DOHH2 (cell line): Measurements from ENCODE around the gene UNC5B.
"Not testable (repeated sequence)": the region's sequence is repeated elsewhere in the genome, so short reads cannot be mapped to it uniquely, and the experiment has no call there.

Experiments used
- H3F3A ChIP-seq: fragments of 200-600 bp; sonication (generic), shearing (Covaris generic); 2 replicates; pipeline ENCODE4 v1.6.0; 2016; ENCODE audit warnings: antibody characterized with exemption, mild to moderate bottlenecking; ENCODE audit not compliant: control insufficient read depth, insufficient read depth
- H3K27ac ChIP-seq: fragments of 200-600 bp; sonication (generic); 2 replicates; pipeline ENCODE4 v1.5.1; 2014; ENCODE audit warnings: low read depth, mild to moderate bottlenecking, low read length, moderate library complexity
- H3K27me3 ChIP-seq: fragments of 200-600 bp; sonication (generic); 2 replicates; pipeline ENCODE4 v1.6.1; 2014; ENCODE audit warnings: mild to moderate bottlenecking, low read length, mixed read lengths; ENCODE audit not compliant: control insufficient read depth
- H3K36me3 ChIP-seq: fragments of 200-600 bp; sonication (generic); 2 replicates; pipeline ENCODE4 v1.6.1; 2014; ENCODE audit warnings: mild to moderate bottlenecking, low read length, moderate library complexity, mixed read lengths; ENCODE audit not compliant: control insufficient read depth
- H3K4me1 ChIP-seq: fragments of 200-600 bp; sonication (generic); 2 replicates; pipeline ENCODE4 v1.6.1; 2014; ENCODE audit warnings: mild to moderate bottlenecking, low read length, mixed read lengths; ENCODE audit not compliant: control insufficient read depth
- H3K4me2 ChIP-seq: fragments of 200-600 bp; sonication (generic); 2 replicates; pipeline ENCODE4 v1.6.0; 2014; ENCODE audit warnings: mild to moderate bottlenecking, low read length, moderate library complexity
- H3K4me3 ChIP-seq: fragments of 200-600 bp; sonication (generic); 2 replicates; pipeline ENCODE4 v1.5.1; 2014; ENCODE audit warnings: mild to moderate bottlenecking, low read length, mixed read lengths
- H3K79me2 ChIP-seq: fragments of 200-600 bp; sonication (generic); 2 replicates; pipeline ENCODE4 v1.6.1; 2014; ENCODE audit warnings: mild to moderate bottlenecking, low read length, mixed read lengths; ENCODE audit not compliant: control insufficient read depth
- H3K9me2 ChIP-seq: fragments of 200-600 bp; sonication (generic); replicated peaks from 2 replicates; pipeline ENCODE4 v1.6.1; 2014; ENCODE audit warnings: mild to moderate bottlenecking, low read length, mixed read lengths; ENCODE audit not compliant: control insufficient read depth
- H3K9me3 ChIP-seq: fragments of 200-600 bp; sonication (generic); 2 replicates; pipeline ENCODE4 v1.6.1; 2014; ENCODE audit warnings: antibody characterized with exemption, low read length, mixed read lengths; ENCODE audit not compliant: control insufficient read depth, insufficient read depth
- H4K20me1 ChIP-seq: fragments of 200-600 bp; sonication (generic); 2 replicates; pipeline ENCODE4 v1.6.0; 2014; ENCODE audit warnings: low read depth, mild to moderate bottlenecking, antibody characterized with exemption, low read length, moderate library complexity; ENCODE audit not compliant: control insufficient read depth, insufficient read depth
- CTCF ChIP-seq: fragments of 200-600 bp; sonication (generic); IDR thresholded peaks from one replicate; pipeline ENCODE4 v1.5.1; 2014; ENCODE audit warnings: antibody characterized with exemption, mild to moderate bottlenecking, low read depth, low read length; ENCODE audit not compliant: poor library complexity, severe bottlenecking
- EZH2phosphoT487 ChIP-seq: fragments of 200-600 bp; sonication (generic); IDR thresholded peaks from 2 replicates; pipeline ENCODE4 v1.6.1; 2017; ENCODE audit warnings: borderline replicate concordance, mild to moderate bottlenecking, antibody characterized with exemption, low read length, moderate library complexity, mixed read lengths

Gene UNC5B

DNA sequence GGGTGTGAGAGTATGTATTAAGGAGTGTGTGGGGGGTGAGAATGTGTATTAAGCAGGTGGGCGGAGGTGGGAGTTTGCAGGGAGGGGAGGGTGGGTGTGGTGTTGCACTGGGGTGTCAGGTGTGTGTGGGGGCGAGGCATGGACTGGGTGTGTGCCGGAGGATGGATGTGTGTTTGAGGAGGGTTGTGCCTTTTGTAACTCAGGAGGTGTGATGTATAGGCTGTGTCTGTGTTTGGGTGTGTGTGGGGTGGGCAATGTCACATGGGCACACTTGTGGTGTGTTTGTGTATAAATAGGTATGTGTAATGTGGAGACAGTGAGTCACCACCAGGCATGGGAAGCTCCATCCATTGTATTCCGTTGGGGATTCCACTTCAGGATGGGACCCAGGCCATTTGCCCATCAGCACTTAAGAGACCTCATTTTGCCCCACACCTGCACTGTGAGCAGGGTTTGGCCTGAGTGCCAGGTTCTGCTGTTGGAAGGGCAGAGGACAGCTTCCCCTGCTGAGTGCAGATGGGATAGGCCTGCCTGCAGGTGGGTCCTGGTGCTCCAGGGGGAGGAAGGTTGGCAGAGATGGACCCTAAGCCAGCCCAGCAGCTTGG, 5.8 kb downstream of the UNC5B start:
- Histone ChIP-seq H4K20me1 (no peaks in the 10 kb centered on the region; the same call in 1 of the 2 replicates), H3K4me2 (no peak overlapping the region), H3K9me3 (no peaks in the 10 kb centered on the region), H3K4me1 (no peaks in the 10 kb centered on the region), H3K4me3 (no peak overlapping the region), H3K79me2 (no peaks in the 10 kb centered on the region), H3F3A (no peaks in the 10 kb centered on the region), H3K27me3 (peaks cover 34% of the 10 kb centered on the region), H3K9me2 (no peaks in the 10 kb centered on the region), H3K36me3 (no peaks in the 10 kb centered on the region), H3K27ac (no peak overlapping the region)
- TF ChIP-seq CTCF (no peak), EZH2phosphoT487 (no peak)

GRCh38 chr10:71218651-71219050, 6.3 kb downstream of the UNC5B start:
- Histone ChIP-seq H3K36me3 (no peaks in the 10 kb centered on the region), H3K4me3 (no peak overlapping the region), H3K27me3 (peaks cover 33% of the 10 kb centered on the region), H3K79me2 (no peaks in the 10 kb centered on the region), H3F3A (no peaks in the 10 kb centered on the region), H4K20me1 (peaks cover 2% of the 10 kb centered on the region; the same call in 1 of the 2 replicates), H3K4me1 (no peaks in the 10 kb centered on the region), H3K9me3 (no peaks in the 10 kb centered on the region), H3K9me2 (no peaks in the 10 kb centered on the region), H3K27ac (no peak overlapping the region), H3K4me2 (no peak overlapping the region)
- TF ChIP-seq CTCF (no peak), EZH2phosphoT487 (no peak)

- H3K4me3 ChIP-seq, H3K9me3 ChIP-seq, H3K27ac ChIP-seq, H4K20me1 ChIP-seq, H3K36me3 ChIP-seq, H3K79me2 ChIP-seq, H3K4me2 ChIP-seq, H3F3A ChIP-seq, H3K4me1 ChIP-seq, H3K9me2 ChIP-seq: not testable (repeated sequence)
- H3K27me3 ChIP-seq: peaks cover 33% of the 10 kb centered on the region
Measured at GRCh38 chr10:71219236-71219917, 7.0 kb downstream of the UNC5B start.

DNA sequence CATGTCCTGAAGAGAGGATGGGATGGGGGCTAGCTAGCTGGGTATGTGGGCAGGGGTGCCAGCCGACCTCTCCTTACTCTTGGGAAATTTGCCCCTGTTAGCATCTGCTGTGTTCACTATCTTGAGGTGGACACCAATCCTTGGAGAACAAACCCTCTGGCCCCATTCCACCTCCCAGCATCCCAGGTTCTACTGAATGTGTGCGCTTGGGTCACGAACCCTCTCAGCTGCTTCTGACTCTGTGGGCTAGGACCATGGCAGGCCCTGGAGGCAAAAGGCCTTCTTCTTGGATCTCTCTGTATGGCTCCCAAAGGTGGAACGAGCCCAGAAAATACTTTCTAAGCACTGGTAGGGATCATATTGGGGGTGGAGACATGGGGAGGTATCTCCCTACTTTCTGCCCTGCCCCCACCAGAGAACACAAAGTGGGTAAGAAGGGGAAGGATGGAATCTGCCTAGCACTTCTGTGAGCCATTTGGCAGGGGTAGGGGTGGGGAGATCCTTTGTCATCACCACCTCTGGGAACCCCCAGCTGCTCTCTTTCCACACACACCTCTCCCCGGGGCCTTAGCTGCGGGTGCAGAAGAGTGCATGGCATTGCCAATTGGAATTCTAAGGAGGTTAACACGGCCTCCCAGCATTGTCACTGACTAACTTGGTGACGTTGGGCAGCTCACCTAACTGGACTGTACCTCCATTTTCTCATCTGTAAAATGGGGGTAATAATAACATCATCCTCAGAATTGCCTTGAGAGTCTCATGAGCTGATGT, 7.7 kb downstream of the UNC5B start:
- H3F3A ChIP-seq: no peaks in the 10 kb centered on the region
- no peak overlapping the region for H3K27ac ChIP-seq
- no peaks in the 10 kb centered on the region for H3K36me3 ChIP-seq
- peaks cover 2% of the 10 kb centered on the region; the same call in 1 of the 2 replicates for H4K20me1 ChIP-seq
- H3K79me2 ChIP-seq: no peaks in the 10 kb centered on the region
- no peaks in the 10 kb centered on the region for H3K9me2 ChIP-seq
- TF ChIP-seq EZH2phosphoT487 (no peak), CTCF (no peak)
- no peaks in the 10 kb centered on the region for H3K9me3 ChIP-seq
- H3K4me3 ChIP-seq: no peak overlapping the region
- H3K4me2 ChIP-seq: no peak overlapping the region
- H3K27me3 ChIP-seq: peaks cover 29% of the 10 kb centered on the region
- no peaks in the 10 kb centered on the region for H3K4me1 ChIP-seq
